ENCODE results near the gene ASPSCR1.

GRCh38 chr17:82025401-82026107 is 48.1 kb downstream of the ASPSCR1 start:
- TF ChIP-seq CTCF (IDR thresholded peaks at IDR 0.05) (no peak), POLR2A (IDR thresholded peaks at IDR 0.05) (no peak)

Data from testis (tissue), 2 donors.